ENCODE data around the gene POLG2.
A peak's percentile ranks its signal among the peaks of the same experiment; 100 is the strongest.

DNA sequence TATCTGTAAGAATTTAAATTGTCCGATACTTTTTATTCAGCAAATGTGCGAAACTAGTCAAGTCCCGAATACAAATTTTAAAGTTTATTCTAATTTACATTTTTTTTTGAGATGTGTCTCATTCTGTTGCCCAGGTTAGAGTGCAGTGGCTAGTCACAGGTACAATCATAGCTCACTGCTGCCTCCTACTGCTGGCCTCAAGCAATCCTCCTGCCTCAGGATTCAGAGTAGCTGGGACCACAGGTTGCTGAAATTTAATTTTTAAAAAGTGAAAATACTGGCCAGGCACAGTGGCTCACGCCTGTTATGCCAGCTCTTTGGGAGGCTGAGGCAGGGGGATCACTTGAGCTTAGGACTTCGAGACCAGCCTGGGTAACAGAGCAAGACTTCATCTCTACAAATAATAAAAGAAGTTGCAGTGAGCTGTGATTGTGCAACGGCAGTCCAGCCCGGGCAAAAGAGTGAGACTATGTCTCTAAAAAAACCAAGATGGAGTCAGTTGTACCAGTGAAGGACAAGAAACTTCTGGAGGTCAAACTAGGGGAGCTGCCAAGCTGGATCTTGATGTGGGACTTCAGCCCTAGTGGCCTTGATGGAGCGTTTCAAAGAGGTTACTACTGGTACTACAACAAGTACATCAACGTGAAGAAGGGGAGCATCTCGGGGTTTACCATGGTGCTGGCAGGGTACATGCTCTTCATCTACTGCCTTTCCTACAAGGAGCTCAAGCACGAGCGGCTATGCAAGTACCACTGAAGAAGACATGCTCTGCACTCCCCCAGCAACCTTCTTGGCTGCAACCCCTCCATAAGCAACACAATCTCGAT, 5.6 kb downstream of the POLG2 start:
- TF ChIP-seq CTCF (conservative IDR thresholded peaks at IDR 0.05; ENCODE audit: low read depth, low read length) (peak; percentile 85), EZH2phosphoT487 (IDR thresholded peaks at IDR 0.05; ENCODE audit: borderline replicate concordance, low read length) (no peak)
